Choroid plexus epithelial cell (primary cell): ENCODE measurements around the gene NUP205.

Experiments used
- DNase-seq: peaks from one replicate; pipeline ENCODE4 v3.0.0-alpha.2; 2010; ENCODE audit warnings: low read depth
- H3K4me3 ChIP-seq: 2 replicates; pipeline ENCODE4 v1.5.1; 2011; ENCODE audit warnings: low read depth, mild to moderate bottlenecking, control low read depth, low read length, moderate library complexity
- CTCF ChIP-seq: conservative IDR thresholded peaks from 2 replicates; pipeline ENCODE4 v1.5.1; 2011; ENCODE audit warnings: low read depth, mild to moderate bottlenecking, control low read depth, inconsistent platforms, low read length, moderate library complexity

The NUP205 gene

DNA sequence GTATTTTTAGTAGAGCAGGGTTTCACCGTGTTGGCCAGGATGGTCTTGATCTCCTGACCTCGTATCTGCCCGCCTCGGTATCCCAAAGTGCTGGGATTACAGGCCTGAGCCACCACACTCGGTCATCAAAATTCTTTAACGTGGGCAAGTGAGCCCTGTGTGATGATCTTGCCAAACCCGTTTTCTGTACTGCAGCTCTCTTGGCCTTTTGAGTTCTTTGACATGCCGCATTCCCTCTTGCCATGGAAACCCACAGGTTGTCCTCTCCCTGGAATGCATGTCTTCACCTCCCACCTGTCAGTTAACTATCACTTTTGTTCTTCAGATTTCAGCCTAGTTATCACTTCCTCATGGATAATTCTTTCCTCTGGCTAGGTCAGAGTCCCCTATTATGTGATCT is 5.0 kb downstream of the NUP205 start:
- no peak overlapping the region for H3K4me3 ChIP-seq
- no peak for TF ChIP-seq CTCF
- DNase-seq, result no peak

- no peak for TF ChIP-seq CTCF
- no peak overlapping the region for H3K4me3 ChIP-seq
- no peak for DNase-seq
Observed at GRCh38 chr7:135571834-135572233, 14.1 kb downstream of the NUP205 start.

- DNase-seq, result no peak
- H3K4me3 ChIP-seq, result no peak overlapping the region
- no peak for TF ChIP-seq CTCF
Observed at GRCh38 chr7:135573541-135573940, 15.8 kb downstream of the NUP205 start.

GRCh38 chr7:135575296-135575695 is 17.6 kb downstream of the NUP205 start:
- H3K4me3 ChIP-seq, result no peak overlapping the region
- no peak for DNase-seq
- no peak for TF ChIP-seq CTCF

GRCh38 chr7:135578569-135578968 is 20.9 kb downstream of the NUP205 start:
- no peak overlapping the region for H3K4me3 ChIP-seq
- DNase-seq, result no peak
- TF ChIP-seq CTCF, result no peak

DNA sequence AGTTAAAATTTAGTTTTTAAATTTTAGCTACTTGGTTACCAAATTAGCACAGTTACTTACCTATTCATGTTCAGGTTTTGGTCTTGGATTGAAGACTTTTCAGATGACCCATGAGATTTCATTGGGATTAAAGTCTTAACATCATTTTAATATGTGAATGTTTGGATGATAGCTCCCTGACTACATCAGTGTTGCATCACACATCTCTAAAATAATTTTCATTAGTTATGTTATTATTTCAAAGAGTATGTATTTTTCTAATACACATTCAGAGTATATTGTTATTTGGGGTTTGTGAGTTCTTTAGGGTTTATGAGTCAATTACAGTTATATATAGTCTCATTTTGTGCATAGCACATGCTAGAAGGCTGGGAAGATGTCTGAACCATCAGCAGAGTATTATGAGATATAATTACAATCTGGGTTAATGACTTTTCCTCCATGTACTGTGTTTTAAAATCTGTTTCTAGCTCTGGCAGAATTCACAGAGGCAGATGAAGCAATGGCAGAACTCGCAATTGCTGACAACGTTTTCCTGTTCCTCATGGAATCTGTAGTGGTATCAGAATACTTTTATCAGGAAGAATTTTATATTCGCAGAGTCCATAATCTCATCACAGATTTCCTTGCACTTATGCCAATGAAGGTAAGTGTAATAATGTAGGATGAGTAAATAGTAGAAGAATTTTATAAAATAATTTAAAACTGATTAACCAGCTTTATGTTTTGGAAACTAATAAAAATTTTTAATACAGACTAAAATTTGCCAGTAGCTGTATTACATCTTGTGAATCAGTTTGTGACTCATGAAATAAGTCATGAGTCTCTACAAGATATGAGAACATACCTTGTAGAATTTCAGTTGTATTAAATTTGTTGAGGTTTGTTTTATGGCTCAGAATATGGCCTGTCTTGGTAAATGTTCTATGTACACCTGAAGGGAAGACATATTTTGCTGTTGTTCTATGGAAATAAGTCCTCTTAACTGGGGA is 26.9 kb downstream of the NUP205 start:
- DNase-seq, result peak; percentile 35
- no peak overlapping the region for H3K4me3 ChIP-seq
- TF ChIP-seq CTCF, result no peak
